NK-92 treated with Interleukin-12 subunit alpha and Interleukin-12 subunit beta, amount 100 ng/mL, for 24 hours (cell line): ENCODE data around the gene TMEM132A.
A peak's percentile ranks its signal among the peaks of the same experiment; 100 is the strongest.
"Not testable (repeated sequence)": the region's sequence is repeated elsewhere in the genome, so short reads cannot be mapped to it uniquely, and the experiment has no call there.

Experiments used
- DNase-seq: peaks from one replicate; lab custom pipeline; 2025; lab: John Stamatoyannopoulos, UW

TMEM132A gene

GRCh38 chr11:60960405-60960804, 36.1 kb downstream of the TMEM132A start:
- no peak for DNase-seq

DNA sequence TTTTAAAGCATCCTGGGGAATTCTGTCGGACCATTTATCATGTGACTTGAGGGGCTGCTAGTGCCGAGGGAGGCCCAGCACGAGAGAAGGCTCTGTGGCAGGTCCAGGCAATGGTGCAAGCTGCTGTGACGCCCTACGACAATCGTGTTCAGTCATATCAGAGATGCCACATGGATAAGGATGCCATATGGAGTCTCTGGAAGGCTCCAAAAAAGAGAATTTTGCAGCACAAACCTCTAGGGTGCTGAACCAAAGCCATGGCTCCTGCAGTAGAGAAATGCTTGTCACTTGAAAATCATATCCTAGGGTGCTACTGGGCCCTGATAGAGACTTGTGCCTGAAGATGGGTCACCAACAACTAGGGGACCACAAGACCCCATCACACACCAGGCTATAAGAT, 40.5 kb downstream of the TMEM132A start:
- no peak for DNase-seq

DNA sequence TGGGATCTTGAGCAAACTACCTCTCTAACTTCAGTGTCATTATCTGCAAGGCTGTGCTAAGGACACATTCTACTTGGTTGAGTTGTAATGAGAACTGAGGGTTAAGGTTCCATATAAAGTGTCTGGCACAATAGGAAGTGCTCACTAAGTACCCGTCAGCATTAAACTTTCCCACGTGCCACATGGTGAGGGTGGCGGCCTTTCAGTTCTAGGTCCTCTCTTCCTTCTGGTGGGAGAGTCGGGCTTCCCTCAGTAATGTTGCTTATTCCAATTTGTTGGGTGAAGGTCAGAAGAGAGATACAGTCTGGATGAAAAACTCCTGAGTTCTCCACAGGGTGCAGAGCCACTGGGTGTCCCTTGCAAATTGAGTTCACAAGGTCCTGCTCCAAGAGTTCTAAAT, 42.6 kb downstream of the TMEM132A start:
- no peak for DNase-seq

DNA sequence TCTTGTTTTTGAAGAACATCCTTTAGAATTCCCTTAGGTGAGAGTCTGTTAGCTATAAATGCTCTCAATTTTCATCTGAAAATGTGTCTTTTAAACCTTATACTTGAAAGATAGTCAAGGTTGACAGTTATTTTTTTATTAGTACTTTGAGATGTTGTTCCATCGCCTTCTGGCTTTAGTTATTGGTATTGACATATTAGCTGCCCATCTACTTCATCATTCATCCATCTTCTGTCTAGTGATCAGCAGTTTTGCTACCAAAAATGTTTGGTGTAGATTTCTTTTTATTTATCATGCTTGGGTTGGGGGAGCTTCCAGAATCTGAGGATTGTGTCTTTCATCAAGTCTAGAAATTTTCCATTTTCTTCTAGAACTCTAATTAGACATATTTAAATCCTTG, 44.0 kb downstream of the TMEM132A start:
- DNase-seq = no peak

GRCh38 chr11:60970369-60970774, 46.1 kb downstream of the TMEM132A start:
- no peak for DNase-seq

DNA sequence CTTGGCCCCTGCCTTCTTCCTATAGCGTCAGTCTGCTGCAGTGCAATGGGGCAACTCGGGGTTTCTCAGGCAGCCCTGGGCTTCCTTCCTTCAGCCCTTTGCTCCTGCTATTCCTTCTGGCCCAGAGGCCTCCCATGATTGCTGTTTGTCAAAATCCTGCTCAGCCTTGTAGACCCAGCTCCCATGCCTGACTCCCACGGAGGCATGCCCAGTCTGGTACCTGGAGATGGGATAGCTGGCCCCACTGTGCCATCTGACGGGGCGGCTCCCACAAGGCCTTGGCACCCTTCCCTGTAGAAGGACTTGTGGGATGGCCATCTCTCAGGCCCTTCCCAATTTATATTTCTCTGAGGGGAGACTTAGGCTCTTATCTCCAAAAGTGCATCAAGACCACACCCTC, 46.6 kb downstream of the TMEM132A start:
- DNase-seq = no peak

DNA sequence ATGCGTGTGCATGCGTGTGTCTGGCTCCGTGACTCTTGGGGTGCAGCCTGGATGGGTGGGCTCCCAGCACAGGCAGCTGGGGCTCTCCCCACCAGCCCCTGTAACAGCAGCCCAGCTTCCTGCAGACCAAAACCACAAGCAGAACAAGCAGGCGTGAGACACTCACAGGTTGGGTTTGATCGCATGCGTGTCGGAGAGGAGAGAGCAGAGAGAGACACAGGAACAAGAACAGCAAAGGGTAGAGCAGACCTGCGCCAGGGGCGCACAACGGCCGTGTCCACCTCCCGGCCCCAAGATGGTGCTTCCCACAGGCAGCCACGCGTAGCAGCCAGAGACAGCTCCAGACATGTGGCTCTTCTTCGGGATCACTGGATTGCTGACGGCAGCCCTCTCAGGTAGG, 47.3 kb downstream of the TMEM132A start, which contains the start of gene CD6:
CD6 (plus strand) TSS at position 161 of the 400 bp plus-strand sequence; CDS start at position 347, 186 bp downstream.
- peak; percentile 22 for DNase-seq

- DNase-seq = no peak
Measured at GRCh38 chr11:60972182-60973030, 48.1 kb downstream of the TMEM132A start.

DNA sequence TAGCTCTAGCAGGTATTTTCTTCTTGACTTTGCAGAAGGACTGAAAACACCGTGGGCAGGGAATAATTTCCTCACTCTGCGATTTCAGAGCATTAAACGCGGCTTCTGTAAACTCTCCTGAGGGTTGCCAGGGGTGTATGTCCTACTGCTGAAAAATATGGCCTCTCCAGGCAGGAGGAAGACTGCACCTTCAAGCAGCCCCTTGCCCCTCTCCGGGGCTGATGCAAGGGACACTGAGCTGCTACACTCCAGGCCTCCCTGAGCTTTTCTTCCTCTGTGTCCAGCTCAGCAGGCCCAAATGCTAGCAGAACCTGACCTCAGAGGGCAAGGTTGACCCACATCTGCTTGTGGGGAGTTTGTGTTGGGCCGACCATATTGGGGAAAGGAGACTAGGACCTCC, 49.4 kb downstream of the TMEM132A start:
- no peak for DNase-seq

DNA sequence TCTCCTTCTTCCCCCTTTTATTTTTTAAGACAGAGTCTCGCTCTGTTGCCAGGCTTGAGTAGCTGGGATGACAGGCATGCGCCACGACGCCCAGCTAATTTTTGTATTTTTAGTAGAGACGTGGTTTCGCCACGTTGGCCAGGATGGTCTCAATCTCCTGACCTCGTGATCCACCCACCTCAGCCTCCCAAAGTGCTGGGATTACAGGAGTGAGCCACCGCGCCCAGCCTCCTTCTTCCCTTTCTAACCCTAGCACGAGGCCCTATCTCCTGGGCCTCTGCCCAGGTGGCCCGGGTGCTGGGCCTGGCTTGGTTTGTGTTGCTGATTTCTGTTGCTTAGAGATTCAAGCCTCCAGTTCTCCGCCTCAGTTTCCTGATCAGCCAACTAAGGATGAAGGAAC, 50.1 kb downstream of the TMEM132A start:
- DNase-seq = not testable (repeated sequence)

DNA sequence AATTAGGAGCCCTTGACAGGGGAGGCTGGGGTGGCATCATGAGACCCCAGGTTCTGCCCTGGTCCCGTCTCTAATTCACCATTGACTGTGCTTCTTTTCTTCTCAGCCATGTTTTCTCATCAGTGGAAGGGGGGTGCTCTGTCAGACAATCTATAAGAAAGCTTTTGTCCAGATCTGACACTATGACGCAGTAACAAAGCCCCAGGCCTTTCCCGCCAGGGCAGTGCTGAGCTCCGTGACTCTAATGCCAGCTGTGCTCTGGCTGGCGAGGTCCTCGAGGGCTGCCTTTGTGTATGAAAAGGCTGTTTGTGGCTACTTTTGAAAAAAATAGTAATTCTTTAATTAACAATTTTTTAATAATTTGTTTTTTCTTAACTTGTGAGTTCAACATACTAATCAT, 50.5 kb downstream of the TMEM132A start:
- DNase-seq = no peak

DNA sequence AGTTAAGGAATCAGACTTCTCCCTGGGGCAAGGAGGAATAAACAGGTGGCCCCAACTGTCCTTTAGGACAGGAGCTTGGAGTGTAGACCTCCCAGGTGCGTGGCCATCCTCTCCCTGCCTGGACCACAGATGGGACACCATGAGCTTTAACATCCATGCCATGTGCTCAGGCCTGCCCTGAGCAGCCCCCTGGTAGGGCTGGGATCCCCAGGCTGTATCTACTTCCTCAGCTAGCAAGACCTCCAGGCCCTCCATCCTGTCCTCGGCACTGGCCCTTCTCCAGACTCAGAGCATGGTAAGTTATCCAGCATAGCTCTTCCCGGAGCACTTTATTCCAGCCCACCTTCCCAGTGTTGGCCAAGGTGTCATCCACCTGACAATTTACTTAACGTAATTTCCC, 53.0 kb downstream of the TMEM132A start:
- no peak for DNase-seq

DNA sequence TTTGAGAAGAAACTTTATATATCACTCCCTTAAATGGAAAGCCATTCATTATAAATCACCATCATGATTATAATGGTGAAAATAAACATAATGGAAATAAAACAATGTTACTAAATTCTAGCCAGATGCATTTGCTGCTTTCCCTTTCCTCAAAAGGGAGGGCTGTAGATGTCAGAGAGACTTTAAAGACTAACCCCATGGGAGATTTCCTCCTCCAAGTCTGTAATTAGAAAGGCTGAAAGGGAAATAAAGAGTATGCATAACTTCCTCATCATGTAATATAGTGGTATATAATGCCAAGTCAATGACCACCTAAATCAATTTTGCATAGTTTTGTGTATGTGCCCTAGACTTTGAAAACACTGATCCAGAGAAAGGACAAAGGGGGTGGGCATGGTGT, 53.6 kb downstream of the TMEM132A start:
- no peak for DNase-seq

DNA sequence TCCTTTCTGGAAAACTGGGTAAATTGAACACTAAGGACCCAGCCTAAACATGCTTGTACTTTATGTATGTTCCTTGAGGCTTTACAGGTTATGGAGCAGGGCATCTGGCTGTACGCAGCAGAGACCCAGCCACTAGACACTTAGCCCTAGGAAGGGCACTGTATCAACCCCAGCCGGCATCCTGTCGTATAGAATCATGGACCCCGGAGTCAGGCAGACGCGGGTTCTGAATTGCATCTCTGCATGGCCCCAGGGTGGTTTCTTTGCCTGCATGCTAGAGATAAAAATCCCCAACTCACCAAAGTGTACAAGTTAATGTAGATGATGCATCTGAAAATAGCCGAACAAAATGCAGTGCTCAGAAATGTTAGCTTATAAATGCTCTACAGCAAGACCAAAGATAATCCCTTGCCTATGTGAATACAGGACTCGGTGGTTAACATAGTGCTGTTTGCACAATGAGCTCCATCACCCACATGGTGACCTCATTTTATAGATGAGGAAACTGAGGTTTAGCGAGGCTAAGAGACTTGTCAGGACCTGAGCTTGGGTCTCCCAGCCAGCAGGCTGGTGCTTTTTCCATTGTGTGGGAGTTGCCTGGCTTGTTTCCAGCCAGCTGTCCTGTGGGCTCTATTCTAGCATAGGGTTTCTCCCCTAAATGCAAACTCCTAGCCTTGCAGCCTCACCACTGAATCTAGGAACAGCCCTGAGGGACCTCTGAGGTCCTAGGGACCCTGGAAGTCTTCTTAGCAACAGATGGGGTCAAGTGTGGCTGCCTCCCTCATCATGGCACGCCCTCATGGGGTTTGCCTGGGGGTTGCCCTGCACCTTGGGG, 54.5 kb downstream of the TMEM132A start:
- no peak for DNase-seq

DNA sequence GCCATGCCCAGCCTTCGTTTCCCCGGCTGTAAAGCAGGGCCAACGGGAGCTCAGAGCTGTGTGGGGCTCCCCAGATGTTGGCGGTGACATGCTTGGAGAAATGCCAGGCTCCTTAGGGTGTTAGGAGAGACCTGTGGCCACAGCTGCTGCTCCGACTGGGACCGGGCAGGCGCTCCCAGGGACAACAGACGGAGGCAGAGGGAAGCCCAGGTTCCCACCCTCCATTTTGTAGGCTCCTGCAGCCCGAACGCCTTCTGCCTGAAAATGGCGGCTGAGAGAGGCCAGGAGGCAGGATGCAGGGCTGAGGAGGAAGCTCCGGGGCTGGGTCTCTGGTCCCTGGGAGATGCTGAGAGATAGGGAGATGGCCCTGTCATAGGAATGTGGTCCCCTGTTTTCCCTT, 57.3 kb downstream of the TMEM132A start:
- no peak for DNase-seq

DNA sequence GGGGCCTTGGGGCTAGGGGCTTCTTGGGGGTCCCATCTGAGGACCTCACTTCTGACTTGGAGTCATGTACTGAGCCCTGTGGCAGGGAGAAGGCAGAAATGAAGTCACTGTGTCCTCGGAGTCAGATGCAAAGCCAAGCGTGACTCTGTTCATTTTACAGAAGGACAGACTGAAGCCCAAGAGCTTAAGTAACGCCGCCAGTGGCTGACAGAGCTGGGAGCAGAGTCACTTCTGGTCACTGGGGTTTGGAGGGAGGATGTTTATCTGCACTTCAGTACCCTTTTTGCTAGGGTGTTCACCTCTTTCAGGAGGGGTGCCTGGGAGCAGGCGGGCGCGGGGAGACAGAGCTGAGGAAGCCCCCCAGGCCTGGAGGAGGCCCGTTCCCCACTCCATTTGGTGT, 57.9 kb downstream of the TMEM132A start:
- DNase-seq = no peak

GRCh38 chr11:60984149-60984548, 59.9 kb downstream of the TMEM132A start:
- no peak for DNase-seq

- no peak for DNase-seq
Measured at GRCh38 chr11:60984636-60985035, 60.4 kb downstream of the TMEM132A start.

DNA sequence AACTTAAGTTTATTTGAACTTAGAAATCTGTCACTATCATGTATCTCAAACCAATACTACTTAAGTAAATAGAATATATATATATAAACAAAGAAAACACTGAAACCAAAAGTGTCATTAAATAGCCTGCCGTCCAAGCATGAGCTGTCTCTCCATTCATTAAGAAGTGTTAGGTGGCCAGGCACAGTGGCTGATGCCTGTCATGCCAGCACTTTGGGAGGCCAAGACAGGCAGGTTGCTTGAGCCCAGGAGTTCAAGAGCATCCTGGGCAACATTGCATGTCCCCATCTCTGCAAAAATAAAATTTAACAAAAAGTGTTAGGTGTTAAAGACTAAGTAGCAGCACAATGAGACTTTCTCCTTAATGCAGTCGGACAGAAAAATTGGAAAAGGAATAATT, 61.2 kb downstream of the TMEM132A start:
- no peak for DNase-seq

- DNase-seq = no peak
Measured at GRCh38 chr11:60985991-60986915, 62.0 kb downstream of the TMEM132A start.
